GM18499 (cell line): ENCODE data around the gene ZC3H7B.

Experiments
- ATAC-seq: cut with Tn5 transposase; IDR thresholded peaks from one replicate; pipeline ENCODE4 v1.9.1; 2021; ENCODE audit warnings: moderate number of reproducible peaks; ENCODE audit not compliant: insufficient read depth, unreplicated experiment

ZC3H7B gene

GRCh38 chr22:41406410-41406809, 105.1 kb downstream of the ZC3H7B start:
- no peak for ATAC-seq

- no peak for ATAC-seq
These were observed 106.1 kb downstream of the ZC3H7B start for GRCh38 chr22:41407433-41407832.

GRCh38 chr22:41408665-41409064, 107.3 kb downstream of the ZC3H7B start:
- ATAC-seq: no peak
